Endothelial cell of umbilical vein (primary cell): ENCODE results near the gene RAD51B. TPM values are rescaled to one million over a fixed set of nuclear protein-coding genes. Genes with fewer than 3 reads are reported as not detected.
A peak's percentile ranks its signal among the peaks of the same experiment; 100 is the strongest.

Experiments used
- BruUV-seq: library from RNA; stranded (reverse); fragments of 400-500 nt; replicated peaks from 2 replicates; lab custom pipeline; 2021; lab: Mats Ljungman, UMichigan
- CTCF ChIA-PET: fragments of 300-600, 350-600 bp; sonication (Branson Sonifier 250); formaldehyde crosslinking; loops from one replicate; lab custom pipeline; 2021; ENCODE audit warnings: antibody characterized with exemption, inconsistent platforms; lab: Charles Lee
- POLR2A ChIA-PET: fragments of 300-600, 350-600 bp; sonication (Branson Sonifier 250); formaldehyde crosslinking; loops from one replicate; lab custom pipeline; 2021; ENCODE audit warnings: antibody characterized with exemption, inconsistent platforms; lab: Charles Lee
- DNase-seq: peaks from one replicate; pipeline ENCODE4 v3.0.0-alpha.2; 2011; ENCODE audit warnings: low read depth, low spot score
- FAIRE-seq: peaks from 2 replicates; lab custom pipeline; 2011; peaks lifted over from hg19 to GRCh38; lab: Jason Lieb, UNC
- H2AFZ ChIP-seq: 2 replicates; pipeline ENCODE4 v1.6.0; 2012; ENCODE audit warnings: low read depth, low read length, control low read depth, inconsistent platforms
- H3K27ac ChIP-seq: 2 replicates; pipeline ENCODE4 v1.5.1; 2011; ENCODE audit warnings: low read depth, mild to moderate bottlenecking, control low read depth, low read length, moderate library complexity; ENCODE audit not compliant: insufficient read depth
- H3K27me3 ChIP-seq, 2 experiments: 2 replicates each; pipeline versions ENCODE4 v1.6.0 to v1.6.1; 2011; ENCODE audit warnings: low read length in 2 of 2, mixed read lengths in 1 of 2; ENCODE audit not compliant: control insufficient read depth in 2 of 2, insufficient read depth in 2 of 2
- H3K36me3 ChIP-seq, 2 experiments: 2 replicates in 1 of 2; 3 replicates in 1 of 2; pipeline ENCODE4 v1.5.1; 2011; ENCODE audit warnings: low read length in 2 of 2, mild to moderate bottlenecking in 1 of 2, moderate library complexity in 1 of 2; ENCODE audit not compliant: control insufficient read depth in 2 of 2, insufficient read depth in 2 of 2; ENCODE audit errors: extremely low read depth in 1 of 2
- H3K4me1 ChIP-seq: 3 replicates; pipeline ENCODE4 v1.5.1; 2011; ENCODE audit warnings: mild to moderate bottlenecking, low read length; ENCODE audit not compliant: control insufficient read depth, insufficient read depth; ENCODE audit errors: extremely low read depth
- H3K4me2 ChIP-seq: 2 replicates; pipeline ENCODE4 v1.6.1; 2011; ENCODE audit warnings: low read length, control low read depth, mixed read lengths; ENCODE audit not compliant: insufficient read depth
- H3K4me3 ChIP-seq, 3 experiments: fragments of 200-600 bp in 1 of 3; sonication (generic), shearing (Covaris generic) in 1 of 3; replicated peaks in 1 of 3; 2 replicates each; pipeline ENCODE4 v1.5.1; 2011 to 2016; ENCODE audit warnings: control low read depth in 3 of 3, low read length in 3 of 3, mild to moderate bottlenecking in 2 of 3, inconsistent platforms in 1 of 3, low read depth in 1 of 3, moderate library complexity in 1 of 3; ENCODE audit not compliant: insufficient read depth in 1 of 3
- H3K79me2 ChIP-seq: 2 replicates; pipeline ENCODE4 v1.6.0; 2012; ENCODE audit warnings: low read length, inconsistent platforms; ENCODE audit not compliant: control insufficient read depth, insufficient read depth
- H3K9ac ChIP-seq: replicated peaks from 2 replicates; pipeline ENCODE3; 2011; ENCODE audit warnings: low read length, control low read depth; ENCODE audit not compliant: insufficient read depth; ENCODE audit errors: extremely low read depth
- H3K9me1 ChIP-seq: replicated peaks from 3 replicates; pipeline ENCODE4 v1.6.0; 2011; ENCODE audit warnings: mild to moderate bottlenecking, low read length; ENCODE audit not compliant: control insufficient read depth, insufficient read depth; ENCODE audit errors: extremely low read depth
- H3K9me3 ChIP-seq: replicated peaks from 2 replicates; pipeline ENCODE4 v1.5.1; 2012; ENCODE audit warnings: low read length, inconsistent platforms; ENCODE audit not compliant: control insufficient read depth, insufficient read depth
- H4K20me1 ChIP-seq: replicated peaks from 2 replicates; pipeline ENCODE3; 2011; ENCODE audit warnings: mild to moderate bottlenecking, low read length; ENCODE audit not compliant: control insufficient read depth, insufficient read depth; ENCODE audit errors: extremely low read depth
- EZH2 ChIP-seq: IDR thresholded peaks from 2 replicates; pipeline ENCODE4 v1.6.1; 2012; ENCODE audit warnings: borderline replicate concordance, low read depth, mild to moderate bottlenecking, moderate library complexity, low read length, inconsistent platforms; ENCODE audit not compliant: severe bottlenecking
- FOS ChIP-seq: IDR thresholded peaks from 2 replicates; pipeline ENCODE4 v1.6.1; 2011; ENCODE audit warnings: mild to moderate bottlenecking, low read length, moderate library complexity, borderline replicate concordance; ENCODE audit not compliant: insufficient read depth
- GATA2 ChIP-seq: IDR thresholded peaks from 2 replicates; pipeline ENCODE4 v1.7.0; 2011; ENCODE audit warnings: low read depth, mild to moderate bottlenecking, moderate library complexity, mixed read lengths, low read length; ENCODE audit not compliant: insufficient read length, insufficient read depth
- JUN ChIP-seq: IDR thresholded peaks from 2 replicates; pipeline ENCODE4 v1.6.1; 2011; ENCODE audit warnings: borderline replicate concordance, low read depth; ENCODE audit not compliant: insufficient read length, insufficient read depth
- MAX ChIP-seq: IDR thresholded peaks from 2 replicates; pipeline ENCODE4 v1.6.1; 2011; ENCODE audit not compliant: insufficient read depth, insufficient read length
- MYC ChIP-seq: IDR thresholded peaks from one replicate; pipeline ENCODE4 v1.6.1; 2011; ENCODE audit warnings: mild to moderate bottlenecking, low read depth, low read length
- POLR2A ChIP-seq: IDR thresholded peaks from 2 replicates; pipeline ENCODE4 v1.6.1; 2012; ENCODE audit warnings: low read depth, mild to moderate bottlenecking, control low read depth, low read length
- POLR2AphosphoS5 ChIP-seq: IDR thresholded peaks from 2 replicates; pipeline ENCODE4 v1.6.1; 2012; ENCODE audit warnings: low read depth, mild to moderate bottlenecking, control low read depth, low read length, moderate library complexity; ENCODE audit not compliant: insufficient read depth
- dilution Hi-C: fragments of 300-500 bp; cut with MboI; formaldehyde crosslinking; loops from one replicate; pipeline ENCODE4 v1.15.0; 2019; ENCODE audit warnings: low sequenced_read_pairs; ENCODE audit not compliant: extremely low pct_ligation_motif_present
- intact Hi-C: fragments of 100-400 bp; cut with micrococcal nuclease; formaldehyde crosslinking; loops from one replicate; pipeline ENCODE4 v1.10.0; 2022
- polyA plus RNA-seq, 4 experiments: library from polyadenylated mRNA; depleted of rRNA in 3 of 4; stranded (reverse) in 3 of 4; unstranded in 1 of 4; fragments of >200 nt; gene quantifications; 2 replicates each; pipeline versions ENCODE4 v1.2.1 to v1.2.3, GENCODE V29; 2011 to 2012; ENCODE audit warnings: missing spikeins in 1 of 4
- total RNA-seq: library from RNA; stranded (reverse); gene quantifications from 2 replicates; pipeline ENCODE4 v1.2.3, GENCODE V29; 2021
- TF ChIP-seq, protein P1 (sequence below), 2 donors: IDR thresholded peaks; 1 replicate in 1 of 2; 2 replicates in 1 of 2; pipeline ENCODE4 v1.5.1; 2011; ENCODE audit warnings: low read length in 2 of 2, mild to moderate bottlenecking in 2 of 2, moderate library complexity in 2 of 2, control low read depth in 1 of 2, inconsistent platforms in 1 of 2, low read depth in 1 of 2; ENCODE audit not compliant: insufficient read depth in 1 of 2; ENCODE audit errors: extremely low read depth in 1 of 2

The RAD51B gene
- total and polyA plus RNA-seq, 2 donors (not counting 3 experiments of a cell fraction or from before 2014, with no cell fraction given) = 3.9 to 19.0 TPM

DNA sequence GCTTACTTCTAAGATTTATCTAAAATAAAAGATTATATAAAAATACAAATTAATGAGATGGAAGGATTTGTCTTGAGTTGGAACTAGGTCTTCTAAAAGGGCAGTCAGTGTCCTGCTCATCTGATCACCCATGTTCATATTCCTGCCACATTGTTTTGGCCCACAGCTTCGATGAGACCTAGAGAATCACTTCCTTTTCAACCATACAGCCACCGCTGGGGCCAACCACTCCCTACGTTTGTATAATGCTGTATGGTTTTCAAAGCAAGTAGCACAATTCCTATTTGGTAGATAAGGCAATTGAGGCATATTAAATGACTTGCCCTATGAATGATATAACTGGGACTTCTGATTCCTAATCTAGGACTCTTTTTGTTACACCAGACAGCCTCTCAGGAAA, 723.9 kb downstream of the RAD51B start:
- Histone ChIP-seq H4K20me1 (no peaks in the 10 kb centered on the region), H3K9ac (no peak overlapping the region), H2AFZ (peak overlapping the region; percentile 27), H3K27me3 (no peaks in the 10 kb centered on the region), H3K9me3 (no peaks in the 10 kb centered on the region), H3K9me1 (no peaks in the 10 kb centered on the region), H3K4me2 (no peak overlapping the region), H3K4me1 (peaks cover 7% of the 10 kb centered on the region), H3K4me3 (no peak overlapping the region), H3K36me3 (no peaks in the 10 kb centered on the region), H3K79me2 (no peaks in the 10 kb centered on the region), H3K27ac (no peak overlapping the region)
- dilution Hi-C loops (no loop called here), intact Hi-C loops (no loop called here)
- no TSS peak for BruUV-seq
- POLR2A ChIA-PET = no interaction called here
- CTCF ChIA-PET = no interaction called here
- no peak for FAIRE-seq
- DNase-seq = no peak
- TF ChIP-seq POLR2AphosphoS5 (no peak), JUN (no peak), MYC (no peak), POLR2A (no peak), FOS (no peak), EZH2 (no peak), MAX (no peak), GATA2 (no peak)
- TF ChIP-seq, protein P1, sequence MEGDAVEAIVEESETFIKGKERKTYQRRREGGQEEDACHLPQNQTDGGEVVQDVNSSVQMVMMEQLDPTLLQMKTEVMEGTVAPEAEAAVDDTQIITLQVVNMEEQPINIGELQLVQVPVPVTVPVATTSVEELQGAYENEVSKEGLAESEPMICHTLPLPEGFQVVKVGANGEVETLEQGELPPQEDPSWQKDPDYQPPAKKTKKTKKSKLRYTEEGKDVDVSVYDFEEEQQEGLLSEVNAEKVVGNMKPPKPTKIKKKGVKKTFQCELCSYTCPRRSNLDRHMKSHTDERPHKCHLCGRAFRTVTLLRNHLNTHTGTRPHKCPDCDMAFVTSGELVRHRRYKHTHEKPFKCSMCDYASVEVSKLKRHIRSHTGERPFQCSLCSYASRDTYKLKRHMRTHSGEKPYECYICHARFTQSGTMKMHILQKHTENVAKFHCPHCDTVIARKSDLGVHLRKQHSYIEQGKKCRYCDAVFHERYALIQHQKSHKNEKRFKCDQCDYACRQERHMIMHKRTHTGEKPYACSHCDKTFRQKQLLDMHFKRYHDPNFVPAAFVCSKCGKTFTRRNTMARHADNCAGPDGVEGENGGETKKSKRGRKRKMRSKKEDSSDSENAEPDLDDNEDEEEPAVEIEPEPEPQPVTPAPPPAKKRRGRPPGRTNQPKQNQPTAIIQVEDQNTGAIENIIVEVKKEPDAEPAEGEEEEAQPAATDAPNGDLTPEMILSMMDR (IDR thresholded peaks at IDR 0.05; ENCODE audit: extremely low read depth in 1 of 2, insufficient read depth in 1 of 2, low read depth in 1 of 2, low read length in 2 of 2) = no peak
